ENCODE results near the gene CBY2.

The CBY2 gene

GRCh38 chr13:45688577-45688976 lies 13.5 kb upstream of the CBY2 start:
- TF ChIP-seq, protein P1, sequence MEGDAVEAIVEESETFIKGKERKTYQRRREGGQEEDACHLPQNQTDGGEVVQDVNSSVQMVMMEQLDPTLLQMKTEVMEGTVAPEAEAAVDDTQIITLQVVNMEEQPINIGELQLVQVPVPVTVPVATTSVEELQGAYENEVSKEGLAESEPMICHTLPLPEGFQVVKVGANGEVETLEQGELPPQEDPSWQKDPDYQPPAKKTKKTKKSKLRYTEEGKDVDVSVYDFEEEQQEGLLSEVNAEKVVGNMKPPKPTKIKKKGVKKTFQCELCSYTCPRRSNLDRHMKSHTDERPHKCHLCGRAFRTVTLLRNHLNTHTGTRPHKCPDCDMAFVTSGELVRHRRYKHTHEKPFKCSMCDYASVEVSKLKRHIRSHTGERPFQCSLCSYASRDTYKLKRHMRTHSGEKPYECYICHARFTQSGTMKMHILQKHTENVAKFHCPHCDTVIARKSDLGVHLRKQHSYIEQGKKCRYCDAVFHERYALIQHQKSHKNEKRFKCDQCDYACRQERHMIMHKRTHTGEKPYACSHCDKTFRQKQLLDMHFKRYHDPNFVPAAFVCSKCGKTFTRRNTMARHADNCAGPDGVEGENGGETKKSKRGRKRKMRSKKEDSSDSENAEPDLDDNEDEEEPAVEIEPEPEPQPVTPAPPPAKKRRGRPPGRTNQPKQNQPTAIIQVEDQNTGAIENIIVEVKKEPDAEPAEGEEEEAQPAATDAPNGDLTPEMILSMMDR (IDR thresholded peaks at IDR 0.05; ENCODE audit: low read depth, low read length, missing control alignments), result no peak
- in situ Hi-C loops (cut with HindIII; ENCODE audit: low sequenced_read_pairs), result no loop called here
- no peak overlapping the region for H3K4me3 ChIP-seq (ENCODE audit: low read depth, low read length)
- DNase-seq (ENCODE audit: low read depth), result no peak

DNA sequence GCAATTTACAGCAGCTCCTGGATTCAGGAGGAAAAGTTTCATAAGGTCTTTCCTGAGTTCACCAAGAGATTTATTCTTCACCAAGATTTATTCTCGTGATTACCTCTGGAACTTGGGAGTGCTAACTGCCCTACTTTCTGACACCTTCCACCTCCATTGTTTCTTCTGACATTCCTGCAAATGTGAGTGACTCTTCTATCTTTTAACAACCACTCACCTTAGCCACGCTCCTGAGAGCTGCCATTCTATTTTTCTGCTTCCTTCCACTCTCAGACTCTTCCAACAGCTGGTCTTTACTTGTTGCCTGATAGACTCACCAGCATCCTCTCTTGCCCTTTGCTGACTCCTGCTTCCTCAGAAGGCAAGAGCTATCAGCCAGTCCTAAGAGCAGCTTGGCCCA lies 11.5 kb upstream of the CBY2 start:
- TF ChIP-seq, protein P1 (IDR thresholded peaks at IDR 0.05; ENCODE audit: low read depth, low read length, missing control alignments), result no peak
- DNase-seq (ENCODE audit: low read depth), result no peak
- in situ Hi-C loops (cut with HindIII; ENCODE audit: low sequenced_read_pairs), result no loop called here
- H3K4me3 ChIP-seq (ENCODE audit: low read depth, low read length), result no peak overlapping the region

- H3K4me3 ChIP-seq (ENCODE audit: low read depth, low read length), result no peak overlapping the region
- in situ Hi-C loops (cut with HindIII; ENCODE audit: low sequenced_read_pairs), result no loop called here
- no peak for DNase-seq (ENCODE audit: low read depth)
- TF ChIP-seq, protein P1 (IDR thresholded peaks at IDR 0.05; ENCODE audit: low read depth, low read length, missing control alignments), result no peak
Measured at GRCh38 chr13:45691251-45691650, 10.9 kb upstream of the CBY2 start.

GRCh38 chr13:45691667-45692066 lies 10.5 kb upstream of the CBY2 start:
- TF ChIP-seq, protein P1 (IDR thresholded peaks at IDR 0.05; ENCODE audit: low read depth, low read length, missing control alignments), result no peak
- H3K4me3 ChIP-seq (ENCODE audit: low read depth, low read length), result no peak overlapping the region
- in situ Hi-C loops (cut with HindIII; ENCODE audit: low sequenced_read_pairs), result no loop called here
- DNase-seq (ENCODE audit: low read depth), result no peak

DNA sequence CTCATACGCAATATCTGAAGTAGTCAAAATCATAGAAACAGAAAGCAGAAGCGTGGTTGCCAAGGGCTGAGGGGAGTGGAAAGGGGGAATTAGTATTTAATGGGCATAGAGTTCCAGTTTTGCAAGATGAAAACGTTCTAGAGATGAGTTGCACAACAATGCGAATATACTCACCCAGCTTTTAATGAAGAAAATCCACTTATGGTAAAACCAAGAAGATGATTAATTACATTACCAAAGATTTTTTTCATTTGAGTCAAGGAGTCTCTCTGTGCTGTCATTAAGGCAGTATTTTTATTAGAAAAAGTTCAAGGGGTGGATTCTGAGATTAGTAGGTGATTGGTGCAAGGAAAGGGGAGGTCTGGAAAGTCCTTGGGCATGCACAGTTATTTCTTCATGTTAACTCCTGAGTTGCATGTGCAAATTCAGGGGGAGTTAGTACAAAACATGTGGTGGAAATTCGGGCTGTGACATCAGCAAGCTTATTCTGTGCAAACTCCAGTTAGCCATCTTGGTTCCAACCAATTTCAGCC lies 6.9 kb upstream of the CBY2 start:
- in situ Hi-C loops (cut with HindIII; ENCODE audit: low sequenced_read_pairs), result no loop called here
- no peak for DNase-seq (ENCODE audit: low read depth)
- TF ChIP-seq, protein P1 (IDR thresholded peaks at IDR 0.05; ENCODE audit: low read depth, low read length, missing control alignments), result no peak
- H3K4me3 ChIP-seq (ENCODE audit: low read depth, low read length), result no peak overlapping the region

GRCh38 chr13:45696610-45697226 lies 5.4 kb upstream of the CBY2 start:
- no peak overlapping the region for H3K4me3 ChIP-seq (ENCODE audit: low read depth, low read length)
- TF ChIP-seq, protein P1 (IDR thresholded peaks at IDR 0.05; ENCODE audit: low read depth, low read length, missing control alignments), result no peak
- in situ Hi-C loops (cut with HindIII; ENCODE audit: low sequenced_read_pairs), result no loop called here
- no peak for DNase-seq (ENCODE audit: low read depth)

Measured in astrocyte of the cerebellum (primary cell).